HepG2 (cell line): Measurements from ENCODE around the gene TIRAP. TPM values are rescaled to one million over a fixed set of nuclear protein-coding genes. Genes with fewer than 3 reads are reported as not detected.

Source experiments
- AHR ChIP-seq: IDR thresholded peaks from 2 replicates; pipeline ENCODE4 v1.6.1; 2018; ENCODE audit warnings: missing genetic modification reagents, missing compliant biosample characterization
- ATF3 ChIP-seq: sonication (generic); formaldehyde crosslinking; IDR thresholded peaks from 2 replicates; pipeline ENCODE4 v1.4.0; 2020; ENCODE audit warnings: missing genetic modification reagents
- DNMT1 ChIP-seq: sonication (generic); formaldehyde crosslinking; IDR thresholded peaks from 2 replicates; pipeline ENCODE4 v1.5.1; 2020; ENCODE audit warnings: mild to moderate bottlenecking, missing genetic modification reagents
- E2F1 ChIP-seq: sonication (generic); formaldehyde crosslinking; IDR thresholded peaks from 2 replicates; pipeline ENCODE4 v1.5.0; 2020; ENCODE audit warnings: missing genetic modification reagents
- HCFC1 ChIP-seq: fragments of 150-350 bp; IDR thresholded peaks from 2 replicates; pipeline ENCODE4 v1.6.1; 2014; ENCODE audit warnings: low read depth, low read length
- HDAC1 ChIP-seq: sonication (generic); formaldehyde crosslinking; IDR thresholded peaks from 2 replicates; pipeline ENCODE4 v1.5.1; 2020; ENCODE audit warnings: mild to moderate bottlenecking, missing genetic modification reagents
- HOXA7 ChIP-seq: sonication (generic); formaldehyde crosslinking; IDR thresholded peaks from 2 replicates; pipeline ENCODE4 v1.8.1; 2022; ENCODE audit warnings: mild to moderate bottlenecking, missing genetic modification reagents, moderate library complexity
- ISL2 ChIP-seq: sonication (generic); formaldehyde crosslinking; IDR thresholded peaks from 2 replicates; pipeline ENCODE4 v1.5.0; 2020; ENCODE audit warnings: missing genetic modification reagents
- KDM2A ChIP-seq: sonication (generic); formaldehyde crosslinking; IDR thresholded peaks from 2 replicates; pipeline ENCODE4 v1.4.0; 2020; ENCODE audit warnings: low read depth, missing genetic modification reagents, borderline replicate concordance
- MTERF4 ChIP-seq: sonication (generic); formaldehyde crosslinking; IDR thresholded peaks from 2 replicates; pipeline ENCODE4 v1.8.0; 2023; ENCODE audit warnings: mild to moderate bottlenecking, missing genetic modification reagents
- MXD4 ChIP-seq: IDR thresholded peaks from 2 replicates; pipeline ENCODE4 v1.6.1; 2016; ENCODE audit warnings: mild to moderate bottlenecking, missing biosample characterization, missing genetic modification reagents
- NFYC ChIP-seq: IDR thresholded peaks from 2 replicates; pipeline ENCODE4 v1.6.1; 2016; ENCODE audit warnings: missing genetic modification reagents, missing compliant biosample characterization
- PLSCR1 ChIP-seq: sonication (generic); formaldehyde crosslinking; IDR thresholded peaks from 2 replicates; pipeline ENCODE4 v1.5.0; 2020; ENCODE audit warnings: missing genetic modification reagents, mild to moderate bottlenecking, borderline replicate concordance
- RBAK ChIP-seq: sonication (generic); formaldehyde crosslinking; IDR thresholded peaks from 2 replicates; pipeline ENCODE4 v1.5.1; 2020; ENCODE audit warnings: mild to moderate bottlenecking, missing genetic modification reagents
- RFXANK ChIP-seq: IDR thresholded peaks from 2 replicates; pipeline ENCODE4 v1.6.1; 2016
- SRF ChIP-seq: IDR thresholded peaks from 2 replicates; pipeline ENCODE4 v1.6.1; 2011; ENCODE audit warnings: mild to moderate bottlenecking, low read depth, low read length, moderate library complexity
- TBP ChIP-seq: sonication (generic); formaldehyde crosslinking; IDR thresholded peaks from 2 replicates; pipeline ENCODE4 v1.5.0; 2020; ENCODE audit warnings: missing genetic modification reagents
- THAP8 ChIP-seq: sonication (generic); formaldehyde crosslinking; IDR thresholded peaks from 2 replicates; pipeline ENCODE4 v1.5.1; 2020; ENCODE audit warnings: missing genetic modification reagents, mild to moderate bottlenecking, borderline replicate concordance
- ZFP1 ChIP-seq: IDR thresholded peaks from 2 replicates; pipeline ENCODE4 v1.6.1; 2016
- ZFP62 ChIP-seq: sonication (generic); formaldehyde crosslinking; IDR thresholded peaks from 2 replicates; pipeline ENCODE4 v1.4.0; 2020; ENCODE audit warnings: missing genetic modification reagents
- ZNF10 ChIP-seq: sonication (generic); formaldehyde crosslinking; IDR thresholded peaks from 2 replicates; pipeline ENCODE4 v1.4.0; 2020; ENCODE audit warnings: mild to moderate bottlenecking, low read depth, missing genetic modification reagents, borderline replicate concordance
- ZNF460 ChIP-seq: sonication (generic); formaldehyde crosslinking; IDR thresholded peaks from 2 replicates; pipeline ENCODE4 v1.5.1; 2020; ENCODE audit warnings: missing genetic modification reagents, mild to moderate bottlenecking, borderline replicate concordance
- ZNF512B ChIP-seq: sonication (generic); formaldehyde crosslinking; IDR thresholded peaks from 2 replicates; pipeline ENCODE4 v1.5.1; 2020; ENCODE audit warnings: missing genetic modification reagents, mild to moderate bottlenecking, borderline replicate concordance
- ZNF782 ChIP-seq: sonication (generic); formaldehyde crosslinking; IDR thresholded peaks from 2 replicates; pipeline ENCODE4 v1.4.0; 2020; ENCODE audit warnings: missing genetic modification reagents, mild to moderate bottlenecking, borderline replicate concordance
- polyA plus RNA-seq, 8 experiments: library from polyadenylated mRNA; depleted of rRNA in 3 of 8; stranded (reverse) in 7 of 8; unstranded in 1 of 8; fragments of >200 nt; fragmentation: Illumina TruSeq in 4 of 8; extraction: Trizol in 4 of 8; gene quantifications; 2 replicates each; pipeline versions ENCODE4 v1.2.1 to v1.2.3, GENCODE V29; 2011 to 2016; ENCODE audit warnings: low read depth in 4 of 8, missing spikeins in 1 of 8, mixed read lengths in 1 of 8; ENCODE audit not compliant: insufficient read depth in 1 of 8
- total RNA-seq, 5 experiments: library from RNA; depleted of rRNA; stranded (reverse); fragments of >200 nt; fragmentation: Illumina TruSeq; extraction: Trizol; gene quantifications; 2 replicates each; pipeline ENCODE4 v1.2.3, GENCODE V29; 2016; ENCODE audit warnings: low read depth in 1 of 5

Gene TIRAP
- total and polyA plus RNA-seq, 2 of the 13 experiments (the other 11 are each of a cell fraction or from before 2014, with no cell fraction given), result 5.4 to 5.7 TPM

GRCh38 chr11:126282736-126283591 lies at the start of gene TIRAP (continued):
- TF ChIP-seq PLSCR1 (CRISPR knock-in tag), result no peak
- TF ChIP-seq ZNF10, result no peak
- no peak for TF ChIP-seq RFXANK (CRISPR knock-in tag)
- no peak for TF ChIP-seq SRF
- no peak for TF ChIP-seq AHR (CRISPR knock-in tag)
- TF ChIP-seq ZNF782 (CRISPR knock-in tag), result no peak
- no peak; the same call in 1 of the 2 replicates for TF ChIP-seq ISL2 (CRISPR knock-in tag)
- no peak for TF ChIP-seq THAP8 (CRISPR knock-in tag)
- peak; percentile 79 for TF ChIP-seq KDM2A (CRISPR knock-in tag)
- TF ChIP-seq RBAK (CRISPR knock-in tag), result no peak
- TF ChIP-seq NFYC, result no peak
- TF ChIP-seq HOXA7 (CRISPR knock-in tag), result no peak
- no peak for TF ChIP-seq ZFP62 (CRISPR knock-in tag)
- 0 out of 2 replicates have a peak, but pooled peaks have one; percentile 29 for TF ChIP-seq DNMT1 (CRISPR knock-in tag)
- TF ChIP-seq ZNF460 (CRISPR knock-in tag), result no peak
- no peak for TF ChIP-seq ATF3 (CRISPR knock-in tag)
- TF ChIP-seq MXD4 (CRISPR knock-in tag), result peak; percentile 30; the same call in 1 of the 2 replicates
- no peak for TF ChIP-seq ZNF512B (CRISPR knock-in tag)
- no peak for TF ChIP-seq ZFP1 (CRISPR knock-in tag)
- no peak for TF ChIP-seq HCFC1
- TF ChIP-seq HDAC1 (CRISPR knock-in tag), result 0 out of 2 replicates have a peak, but pooled peaks have one; percentile 19
- TF ChIP-seq TBP (CRISPR knock-in tag), result no peak
- TF ChIP-seq E2F1 (CRISPR knock-in tag), result 0 out of 2 replicates have a peak, but pooled peaks have one; percentile 23
- TF ChIP-seq MTERF4, result 0 out of 2 replicates have a peak, but pooled peaks have one; percentile 76
